Endothelial cell of hepatic sinusoid (primary cell): ENCODE results near the gene TGFBR3.
"Not testable (repeated sequence)": the region's sequence is repeated elsewhere in the genome, so short reads cannot be mapped to it uniquely, and the experiment has no call there.

Source experiments
- in situ Hi-C: cut with HindIII; loops from 2 replicates; pipeline ENCODE4 v1.10.0; 2017; ENCODE audit warnings: low sequenced_read_pairs

Gene TGFBR3

DNA sequence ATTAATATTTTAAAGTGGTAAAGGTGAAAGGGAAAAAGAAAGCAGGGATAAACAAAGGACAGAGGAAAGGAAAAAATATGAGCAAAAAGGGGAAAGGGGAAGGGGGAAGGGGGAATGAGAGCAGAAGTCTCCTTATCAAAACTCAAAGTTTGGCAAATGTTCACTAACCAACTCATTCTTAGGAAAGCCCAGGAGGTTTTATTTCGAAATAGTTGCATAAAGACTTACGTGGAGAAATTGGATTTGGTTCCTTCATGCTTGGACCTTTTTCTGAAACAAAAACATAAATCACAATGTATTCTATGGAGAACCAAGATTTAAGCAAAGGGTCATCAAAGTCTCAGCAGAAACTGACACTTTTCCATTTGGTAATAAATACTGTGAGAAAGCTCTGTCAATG, 188.1 kb downstream of the TGFBR3 start:
- in situ Hi-C loops, result no loop called here

DNA sequence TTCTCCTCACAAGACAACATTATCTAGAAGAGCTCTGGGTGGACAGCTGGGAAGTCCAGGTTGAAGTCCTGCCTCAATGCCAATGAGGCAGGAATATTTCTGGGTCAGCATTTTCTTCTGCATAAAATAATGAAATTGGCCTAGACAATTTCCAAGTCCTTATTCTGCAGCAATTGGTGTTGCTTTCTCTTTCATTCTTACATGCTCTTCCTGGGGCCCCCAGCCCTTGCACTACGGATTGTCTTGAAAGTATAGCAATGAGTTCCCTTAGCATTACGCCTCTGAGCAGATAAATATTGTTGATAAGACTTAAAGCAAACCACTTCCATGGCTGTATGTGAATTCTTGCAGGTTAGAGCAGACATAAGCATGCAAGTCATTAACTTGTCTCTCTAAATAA, 188.5 kb downstream of the TGFBR3 start:
- in situ Hi-C loops, result no loop called here

GRCh38 chr1:91696321-91696720, 189.6 kb downstream of the TGFBR3 start:
- in situ Hi-C loops, result no loop called here

- in situ Hi-C loops, result no loop called here
Observed at GRCh38 chr1:91693557-91693956, 192.4 kb downstream of the TGFBR3 start.

- in situ Hi-C loops, result no loop called here
Observed at GRCh38 chr1:91691525-91691924, 194.4 kb downstream of the TGFBR3 start.

DNA sequence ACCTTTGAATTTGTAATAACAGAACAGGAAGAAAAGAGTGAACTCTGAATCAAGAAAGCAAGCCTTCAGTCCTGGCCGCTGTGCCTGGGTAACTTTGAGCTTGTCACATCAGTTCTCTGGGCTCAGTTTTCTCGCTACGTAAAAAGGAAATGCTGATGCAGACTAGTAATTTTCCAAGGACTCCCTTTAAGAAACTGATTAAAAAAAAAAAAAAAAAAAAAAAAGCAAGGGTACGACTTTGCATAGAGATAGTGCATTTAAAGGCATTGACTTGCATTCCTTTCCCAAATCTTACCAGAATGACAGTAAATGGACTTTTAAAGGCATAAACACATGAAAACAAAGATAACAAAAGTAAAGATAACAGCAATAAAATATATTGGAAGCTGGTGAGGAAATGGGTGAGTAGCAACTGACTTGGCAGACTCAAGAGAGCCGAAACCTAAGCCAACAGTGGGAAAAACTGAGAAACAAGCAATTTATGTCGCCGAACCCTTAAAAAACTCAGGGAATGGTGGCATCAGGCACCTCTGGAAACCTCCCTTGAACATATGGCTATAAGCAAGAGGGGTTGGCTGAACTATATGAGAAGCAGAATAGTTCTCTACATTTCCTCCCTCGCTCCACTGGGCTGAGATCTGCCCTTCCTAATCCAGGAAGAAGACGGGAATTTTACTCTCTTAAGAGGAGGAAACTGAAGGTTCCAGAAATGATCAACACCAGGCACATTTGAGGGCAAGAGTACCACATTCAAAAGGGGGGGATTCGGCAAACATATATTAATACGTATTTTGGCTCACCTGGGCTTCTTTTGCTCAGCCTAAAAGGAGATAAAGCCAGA, 196.1 kb downstream of the TGFBR3 start:
- in situ Hi-C loops, result no loop called here

- in situ Hi-C loops, result no loop called here
Observed at GRCh38 chr1:91687452-91687851, 198.5 kb downstream of the TGFBR3 start.

- in situ Hi-C loops, result no loop called here
Observed at GRCh38 chr1:91685994-91686393, 200.0 kb downstream of the TGFBR3 start.

DNA sequence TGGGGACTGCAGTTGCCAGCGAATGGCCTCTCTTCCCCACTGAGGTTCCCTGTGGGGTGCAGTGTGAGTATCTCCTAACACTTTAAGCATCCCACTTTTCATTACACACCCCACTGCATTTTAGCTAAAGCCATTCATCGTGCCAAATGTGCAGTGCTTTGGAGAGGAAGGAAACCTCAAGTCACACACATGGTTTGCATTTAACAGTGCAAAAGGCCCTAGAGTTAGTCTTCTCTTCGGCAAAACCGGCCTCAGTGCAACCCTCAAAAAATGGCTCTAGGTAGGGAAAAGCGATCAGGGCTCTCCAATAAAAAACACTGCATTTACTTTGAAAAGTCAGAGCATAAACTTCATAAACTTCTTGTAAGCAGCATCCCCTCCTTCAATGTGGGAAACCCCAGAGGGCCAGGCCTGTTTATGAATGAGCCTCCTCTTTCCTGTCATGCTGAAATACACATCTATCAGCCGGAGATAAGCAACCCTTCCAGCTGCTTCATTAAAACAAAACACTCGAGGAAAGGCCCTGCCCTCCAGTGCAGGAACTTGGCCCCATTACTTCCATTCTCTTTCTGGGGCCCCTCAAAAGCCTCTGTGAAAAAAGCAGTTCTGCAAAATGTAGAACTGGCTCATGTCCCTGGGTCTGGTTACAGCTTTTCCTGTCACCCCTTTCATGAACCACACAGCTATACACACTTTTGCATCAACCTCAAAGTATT, 201.3 kb downstream of the TGFBR3 start:
- in situ Hi-C loops, result no loop called here

- in situ Hi-C loops, result no loop called here
Observed at GRCh38 chr1:91683598-91683951, 202.4 kb downstream of the TGFBR3 start.

- in situ Hi-C loops, result no loop called here
Observed at GRCh38 chr1:91682882-91683597, 202.9 kb downstream of the TGFBR3 start.

DNA sequence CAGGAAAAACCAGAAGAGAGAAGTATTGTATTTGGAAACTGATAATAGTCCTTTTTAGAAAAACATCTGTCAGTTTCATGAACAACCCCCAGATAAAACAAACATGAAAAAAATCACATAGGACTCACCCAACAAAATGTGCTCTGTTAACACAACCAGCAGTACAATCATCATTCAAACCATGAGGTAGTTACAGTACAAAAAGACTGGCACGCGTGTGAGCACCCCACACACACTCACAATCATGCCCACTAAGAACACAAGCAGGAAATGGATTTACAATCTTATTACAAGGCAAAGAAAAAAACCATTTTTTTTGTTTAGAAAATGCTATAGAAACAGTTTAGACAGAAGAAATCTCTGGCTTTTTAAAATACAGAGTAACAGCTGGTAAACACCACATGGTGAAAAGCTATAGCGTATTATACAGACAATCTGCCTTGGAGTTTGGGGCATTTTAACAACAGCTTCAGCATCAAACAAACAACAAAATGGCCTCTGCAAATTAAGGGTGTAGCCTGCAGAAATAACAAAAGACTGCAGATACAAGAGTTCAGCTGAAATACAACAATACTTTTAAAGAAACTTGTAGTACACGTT, 205.3 kb downstream of the TGFBR3 start:
- in situ Hi-C loops, result no loop called here

- in situ Hi-C loops, result no loop called here
Observed at GRCh38 chr1:91679446-91679845, 206.5 kb downstream of the TGFBR3 start.

- in situ Hi-C loops, result no loop called here
Observed at GRCh38 chr1:91676030-91676429, 209.9 kb downstream of the TGFBR3 start.

- in situ Hi-C loops, result no loop called here
Observed at GRCh38 chr1:91674107-91674506, 211.8 kb downstream of the TGFBR3 start.

DNA sequence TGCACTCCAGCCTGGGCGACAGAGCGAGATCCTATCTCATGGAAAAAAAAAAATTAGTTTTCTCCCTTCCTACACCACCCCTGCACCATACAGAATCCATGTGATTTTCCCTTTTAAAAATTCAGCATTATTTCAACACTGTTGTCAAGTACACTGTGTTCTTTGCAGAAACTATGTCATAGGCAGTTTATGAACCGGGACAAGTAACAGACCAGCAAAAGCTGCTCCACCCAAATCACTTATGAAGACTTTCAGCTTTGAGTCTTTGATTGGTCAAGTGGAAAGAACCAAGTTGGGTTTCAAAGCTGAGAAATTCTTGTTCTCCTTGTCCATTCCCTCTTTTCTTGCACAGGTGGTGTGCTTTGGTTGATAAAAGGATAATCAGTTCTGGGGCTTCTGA, 212.3 kb downstream of the TGFBR3 start:
- in situ Hi-C loops, result no loop called here

DNA sequence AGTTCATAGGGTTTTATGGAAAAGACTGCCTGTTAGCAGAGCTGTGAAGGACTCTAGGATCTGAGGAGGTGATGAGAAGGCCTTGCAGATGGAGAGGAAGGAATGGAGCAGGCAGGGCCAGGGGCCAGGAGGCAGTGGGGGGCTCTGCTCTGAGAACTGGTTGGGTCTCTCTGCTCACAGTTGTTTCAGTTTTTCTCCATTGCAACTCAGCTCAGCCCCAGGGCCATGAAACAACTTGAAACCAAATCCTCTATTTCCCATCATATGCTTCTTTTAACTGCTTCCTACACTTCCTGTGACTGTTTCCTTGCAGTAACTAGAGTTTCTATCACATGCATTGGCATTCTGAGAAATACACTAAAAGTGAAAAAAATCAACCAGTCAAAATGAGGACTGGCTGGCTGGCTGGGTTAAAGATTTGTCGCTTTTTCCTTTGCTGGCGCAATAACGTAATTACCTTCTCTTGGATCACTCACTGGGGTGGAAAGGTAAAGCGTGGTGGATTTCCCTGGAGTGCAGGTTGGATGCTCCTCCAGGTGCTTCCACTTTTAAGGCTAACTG, 213.3 kb downstream of the TGFBR3 start:
- in situ Hi-C loops, result no loop called here

DNA sequence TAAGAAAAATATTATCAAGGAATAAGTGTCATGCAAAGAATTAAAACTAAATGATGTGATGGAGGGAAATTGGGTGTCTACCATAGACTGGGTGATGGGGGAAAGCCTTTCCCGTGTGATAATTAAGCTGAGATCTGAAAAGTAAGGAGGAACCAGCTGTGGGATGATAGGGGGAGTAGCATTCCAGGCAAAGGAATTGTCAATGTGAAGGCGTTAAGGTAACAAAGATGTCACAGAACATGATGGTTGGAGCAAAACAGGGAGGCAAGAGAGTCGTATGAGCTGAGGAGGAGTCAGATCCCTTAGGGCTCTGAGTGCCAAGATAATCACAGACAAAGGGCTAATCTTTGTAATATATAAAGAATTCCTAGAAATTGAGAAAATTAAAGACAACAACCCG, 215.2 kb downstream of the TGFBR3 start:
- in situ Hi-C loops, result no loop called here

DNA sequence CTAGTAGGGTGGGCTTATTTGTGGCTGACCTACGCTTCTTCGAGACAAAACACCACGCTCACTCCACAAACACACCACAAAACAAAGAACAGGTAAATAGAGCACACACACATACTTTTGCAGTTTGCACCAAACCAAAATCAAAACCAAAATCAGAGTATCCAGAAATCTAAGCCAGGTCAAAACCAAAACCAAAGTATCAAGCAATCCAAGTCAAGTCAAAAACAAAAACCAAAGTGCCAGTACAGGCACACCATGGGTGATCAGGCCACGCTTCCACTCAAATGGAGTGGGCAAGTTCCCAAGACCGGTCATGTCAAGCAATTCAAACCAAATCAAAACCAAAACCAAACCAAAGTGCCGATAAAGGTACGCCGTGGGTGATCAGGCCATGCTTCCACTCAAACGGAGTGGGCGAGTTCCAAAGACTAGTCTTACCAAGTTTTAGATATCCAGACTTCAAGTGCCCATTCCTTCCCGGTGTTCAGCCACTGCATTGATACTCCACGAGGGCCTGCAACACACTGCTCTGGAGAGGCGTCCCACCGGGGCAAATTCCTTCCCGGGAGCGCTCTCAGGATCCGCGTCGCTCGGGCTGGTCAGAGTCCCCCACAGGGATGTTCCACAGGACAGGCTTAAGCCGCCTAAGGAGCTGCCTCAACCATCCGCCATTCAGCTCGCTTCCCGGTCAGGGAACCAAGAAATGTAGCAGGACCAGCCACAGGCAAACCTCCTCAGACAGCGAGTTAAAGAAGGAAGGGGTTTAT, 216.2 kb downstream of the TGFBR3 start:
- in situ Hi-C loops, result no loop called here

DNA sequence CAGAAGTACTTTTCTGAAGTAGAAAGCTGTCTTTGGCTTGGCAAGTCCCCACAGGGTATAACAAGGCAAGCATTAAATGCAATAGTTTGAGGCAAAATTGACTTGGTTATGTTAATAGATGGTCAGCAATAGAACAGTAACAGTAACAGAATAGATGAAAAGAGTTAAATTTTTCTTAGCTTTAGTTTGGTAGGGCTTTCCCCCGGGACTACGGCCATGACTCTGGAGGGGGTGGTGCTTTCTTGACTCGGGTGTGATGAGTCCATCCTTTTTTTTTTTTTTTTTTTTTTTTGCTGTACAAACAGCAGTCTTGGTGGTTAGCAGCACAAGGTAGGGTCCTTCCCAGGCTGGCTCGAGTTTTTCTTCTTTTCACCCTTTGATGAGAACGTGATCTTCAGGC, 219.3 kb downstream of the TGFBR3 start:
- in situ Hi-C loops, result not testable (repeated sequence)
